ENCODE data around the gene HPRT1. TPM values are rescaled to one million over a fixed set of nuclear protein-coding genes. Genes with fewer than 3 reads are reported as not detected.
A peak's percentile ranks its signal among the peaks of the same experiment; 100 is the strongest.

Gene HPRT1
- total RNA-seq, 1 donor from 2014 or later, result 9.6 TPM

DNA sequence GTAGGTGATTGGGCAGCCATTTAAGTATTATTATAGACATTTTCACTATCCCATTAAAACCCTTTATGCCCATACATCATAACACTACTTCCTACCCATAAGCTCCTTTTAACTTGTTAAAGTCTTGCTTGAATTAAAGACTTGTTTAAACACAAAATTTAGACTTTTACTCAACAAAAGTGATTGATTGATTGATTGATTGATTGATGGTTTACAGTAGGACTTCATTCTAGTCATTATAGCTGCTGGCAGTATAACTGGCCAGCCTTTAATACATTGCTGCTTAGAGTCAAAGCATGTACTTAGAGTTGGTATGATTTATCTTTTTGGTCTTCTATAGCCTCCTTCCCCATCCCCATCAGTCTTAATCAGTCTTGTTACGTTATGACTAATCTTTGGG, 16.3 kb downstream of the HPRT1 start:
- no peak for DNase-seq (ENCODE audit: low read depth)
- Histone ChIP-seq H3K27me3 (ENCODE audit: control insufficient read depth, insufficient read depth, low read length) (no peaks in the 10 kb centered on the region), H3K36me3 (ENCODE audit: control insufficient read depth, insufficient read depth, low read length) (no peaks in the 10 kb centered on the region), H3K4me3 (ENCODE audit: low read depth, low read length) (no peak overlapping the region)
- TF ChIP-seq, protein P1, sequence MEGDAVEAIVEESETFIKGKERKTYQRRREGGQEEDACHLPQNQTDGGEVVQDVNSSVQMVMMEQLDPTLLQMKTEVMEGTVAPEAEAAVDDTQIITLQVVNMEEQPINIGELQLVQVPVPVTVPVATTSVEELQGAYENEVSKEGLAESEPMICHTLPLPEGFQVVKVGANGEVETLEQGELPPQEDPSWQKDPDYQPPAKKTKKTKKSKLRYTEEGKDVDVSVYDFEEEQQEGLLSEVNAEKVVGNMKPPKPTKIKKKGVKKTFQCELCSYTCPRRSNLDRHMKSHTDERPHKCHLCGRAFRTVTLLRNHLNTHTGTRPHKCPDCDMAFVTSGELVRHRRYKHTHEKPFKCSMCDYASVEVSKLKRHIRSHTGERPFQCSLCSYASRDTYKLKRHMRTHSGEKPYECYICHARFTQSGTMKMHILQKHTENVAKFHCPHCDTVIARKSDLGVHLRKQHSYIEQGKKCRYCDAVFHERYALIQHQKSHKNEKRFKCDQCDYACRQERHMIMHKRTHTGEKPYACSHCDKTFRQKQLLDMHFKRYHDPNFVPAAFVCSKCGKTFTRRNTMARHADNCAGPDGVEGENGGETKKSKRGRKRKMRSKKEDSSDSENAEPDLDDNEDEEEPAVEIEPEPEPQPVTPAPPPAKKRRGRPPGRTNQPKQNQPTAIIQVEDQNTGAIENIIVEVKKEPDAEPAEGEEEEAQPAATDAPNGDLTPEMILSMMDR (IDR thresholded peaks at IDR 0.05; ENCODE audit: insufficient read depth, low read length, poor library complexity, severe bottlenecking), result no peak

DNA sequence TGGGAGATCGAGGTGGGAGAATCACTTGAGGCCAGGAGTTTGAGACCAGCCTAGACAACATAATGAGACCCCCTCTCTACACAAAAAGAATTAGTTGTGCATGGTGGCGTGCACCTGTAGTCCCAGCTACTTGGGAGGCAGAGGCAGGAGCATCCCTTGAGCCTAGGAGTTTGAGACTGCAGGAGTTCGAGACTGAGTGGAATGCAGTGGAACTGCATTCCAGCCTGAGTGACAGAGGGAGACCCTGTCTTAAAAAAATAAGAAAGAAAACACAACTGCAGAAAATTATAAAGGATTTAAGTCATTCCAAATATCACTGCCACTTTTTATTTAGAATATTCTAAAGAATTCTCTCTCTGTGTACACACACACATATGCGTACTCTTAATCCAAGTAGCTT, 18.4 kb downstream of the HPRT1 start:
- H3K36me3 ChIP-seq (ENCODE audit: control insufficient read depth, insufficient read depth, low read length), result no peaks in the 10 kb centered on the region
- TF ChIP-seq, protein P1 (IDR thresholded peaks at IDR 0.05; ENCODE audit: insufficient read depth, low read length, poor library complexity, severe bottlenecking), result no peak
- no peak for DNase-seq (ENCODE audit: low read depth)
- no peak overlapping the region for H3K4me3 ChIP-seq (ENCODE audit: low read depth, low read length)
- H3K27me3 ChIP-seq (ENCODE audit: control insufficient read depth, insufficient read depth, low read length), result no peaks in the 10 kb centered on the region

DNA sequence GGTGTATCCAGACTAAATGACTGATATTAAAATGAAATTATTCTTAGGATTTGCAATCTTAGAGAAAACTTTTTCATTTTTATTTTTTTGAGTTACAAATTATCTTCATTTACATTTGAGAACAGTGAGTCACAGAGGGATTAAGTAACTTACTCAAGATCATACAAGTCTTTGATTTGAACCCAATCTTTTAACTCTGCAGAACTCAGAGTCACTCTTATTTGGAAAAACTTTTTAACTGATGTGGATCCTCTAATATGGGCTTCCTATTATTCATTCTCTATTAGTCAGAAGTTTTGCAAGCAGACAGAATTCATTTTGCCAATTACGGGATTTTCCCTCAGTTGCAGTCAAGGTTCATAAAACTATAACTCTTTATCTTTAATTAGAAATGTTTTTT, 20.1 kb downstream of the HPRT1 start:
- no peaks in the 10 kb centered on the region for H3K36me3 ChIP-seq (ENCODE audit: control insufficient read depth, insufficient read depth, low read length)
- TF ChIP-seq, protein P1 (IDR thresholded peaks at IDR 0.05; ENCODE audit: insufficient read depth, low read length, poor library complexity, severe bottlenecking), result no peak
- no peak for DNase-seq (ENCODE audit: low read depth)
- no peak overlapping the region for H3K4me3 ChIP-seq (ENCODE audit: low read depth, low read length)
- H3K27me3 ChIP-seq (ENCODE audit: control insufficient read depth, insufficient read depth, low read length), result no peaks in the 10 kb centered on the region

DNA sequence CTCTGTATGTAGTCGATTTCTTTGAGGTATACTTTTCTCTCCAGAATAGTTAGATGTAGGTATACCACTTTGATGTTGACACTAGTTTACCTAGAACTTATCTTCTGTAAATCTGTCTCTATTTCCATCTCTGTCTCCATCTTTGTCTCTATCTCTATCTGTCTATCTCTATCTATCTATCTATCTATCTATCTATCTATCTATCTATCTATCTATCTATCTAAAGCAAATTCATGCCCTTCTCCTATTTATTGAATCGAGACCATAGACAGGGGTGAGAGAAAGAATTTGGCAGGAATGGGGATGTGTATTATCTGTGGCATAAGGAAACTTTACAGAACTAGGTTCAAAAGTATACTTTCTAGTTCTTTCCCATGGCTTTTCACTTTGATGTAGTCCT, 21.4 kb downstream of the HPRT1 start:
- H3K27me3 ChIP-seq (ENCODE audit: control insufficient read depth, insufficient read depth, low read length), result no peaks in the 10 kb centered on the region
- H3K36me3 ChIP-seq (ENCODE audit: control insufficient read depth, insufficient read depth, low read length), result no peaks in the 10 kb centered on the region
- DNase-seq (ENCODE audit: low read depth), result no peak
- TF ChIP-seq, protein P1 (IDR thresholded peaks at IDR 0.05; ENCODE audit: insufficient read depth, low read length, poor library complexity, severe bottlenecking), result no peak
- H3K4me3 ChIP-seq (ENCODE audit: low read depth, low read length), result no peak overlapping the region

DNA sequence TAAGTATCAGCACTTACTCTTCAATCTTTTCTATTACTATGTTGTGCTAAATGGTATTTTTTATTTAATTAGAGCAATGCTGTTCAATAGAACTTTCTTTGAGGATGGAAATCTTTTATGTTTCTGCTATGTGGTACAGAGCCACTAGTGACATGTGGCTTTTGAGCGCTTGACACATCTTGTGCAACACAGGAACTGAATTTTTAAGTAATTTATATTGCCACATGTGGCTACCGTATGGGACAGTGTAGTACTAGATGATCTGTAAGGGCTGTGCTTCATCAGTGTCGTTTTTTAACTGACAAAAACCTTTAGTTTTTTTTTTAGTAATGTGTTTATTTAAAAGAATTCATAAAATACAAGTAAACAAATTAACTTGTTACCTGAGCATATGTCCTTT, 22.4 kb downstream of the HPRT1 start:
- Histone ChIP-seq H3K4me3 (ENCODE audit: low read depth, low read length) (no peak overlapping the region), H3K36me3 (ENCODE audit: control insufficient read depth, insufficient read depth, low read length) (no peaks in the 10 kb centered on the region), H3K27me3 (ENCODE audit: control insufficient read depth, insufficient read depth, low read length) (no peaks in the 10 kb centered on the region)
- TF ChIP-seq, protein P1 (IDR thresholded peaks at IDR 0.05; ENCODE audit: insufficient read depth, low read length, poor library complexity, severe bottlenecking), result no peak
- no peak for DNase-seq (ENCODE audit: low read depth)

DNA sequence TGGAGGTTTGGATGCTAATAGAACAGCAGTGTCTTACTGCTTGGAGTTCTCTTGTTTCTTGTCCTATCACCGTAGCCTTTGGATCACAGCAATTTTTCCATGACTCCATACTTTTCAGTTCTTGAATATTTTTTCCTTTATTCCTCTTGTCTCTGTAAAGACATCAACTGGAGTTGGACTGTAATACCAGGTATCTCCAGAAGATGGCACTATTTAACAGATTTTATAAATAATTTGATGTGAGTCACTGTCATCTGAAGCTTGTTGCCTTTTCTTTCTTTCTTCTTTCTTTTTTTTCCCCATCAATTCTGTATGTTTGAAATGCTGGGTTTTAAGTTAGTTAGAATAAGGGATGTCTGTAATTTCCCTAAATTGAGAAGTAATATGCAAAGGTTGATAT, 24.1 kb downstream of the HPRT1 start:
- Histone ChIP-seq H3K36me3 (ENCODE audit: control insufficient read depth, insufficient read depth, low read length) (no peaks in the 10 kb centered on the region), H3K4me3 (ENCODE audit: low read depth, low read length) (no peak overlapping the region), H3K27me3 (ENCODE audit: control insufficient read depth, insufficient read depth, low read length) (no peaks in the 10 kb centered on the region)
- DNase-seq (ENCODE audit: low read depth), result no peak
- TF ChIP-seq, protein P1 (IDR thresholded peaks at IDR 0.05; ENCODE audit: insufficient read depth, low read length, poor library complexity, severe bottlenecking), result peak; percentile 47

Measured in kidney epithelial cell (primary cell).